ENCODE measurements around the gene SPEN. TPM values are rescaled to one million over a fixed set of nuclear protein-coding genes. Genes with fewer than 3 reads are reported as not detected.

The SPEN gene
- total and polyA plus RNA-seq, 9 of the 15 experiments (the other 6 are each of a cell fraction or from before 2014, with no cell fraction given): 5.7 to 87.5 (median 27.2) TPM

GRCh38 chr1:15833842-15834405, 13.6 kb upstream of the SPEN start (continued):
- TF ChIP-seq FOXJ3 (CRISPR knock-in tag; IDR thresholded peaks at IDR 0.05): no peak
- no peak for TF ChIP-seq NR2F6 (CRISPR knock-in tag; IDR thresholded peaks at IDR 0.05)

- CTCF ChIA-PET (ENCODE audit: low intra/inter-chr PET ratio): interaction anchor here (0.6 kb wide), 2 partner anchors 9 to 119 kb away, joined by 3 to 4 read pairs; no protein-coding TSS in a partner anchor
- Histone ChIP-seq H3K4me3 (peak overlapping the region; percentile 65), H3K27ac (ENCODE audit: extremely low read depth, low read depth, low read length) (peak overlapping the region; percentile 98), H3K4me1 (replicated peaks in 1 of 2; ENCODE audit: control insufficient read depth in 2 of 2, insufficient read depth in 2 of 2, low read length in 2 of 2) (peaks cover 12 to 51% of the 10 kb centered on the region in 2 experiments), H3K79me2 (ENCODE audit: control insufficient read depth, insufficient read depth, low read length) (peaks cover 55% of the 10 kb centered on the region), H2AFZ (ENCODE audit: low read depth, low read length) (peak overlapping the region; percentile 84), H3K9me1 (ENCODE audit: control insufficient read depth, insufficient read depth, low read length) (no peaks in the 10 kb centered on the region), H4K20me1 (replicated peaks; ENCODE audit: control insufficient read depth, insufficient read depth, low read length) (no peaks in the 10 kb centered on the region), H3K9me3 (replicated peaks; ENCODE audit: control insufficient read depth, insufficient read depth, low read depth, low read length) (no peaks in the 10 kb centered on the region), H3K4me2 (ENCODE audit: insufficient read depth, low read length) (peak overlapping the region; percentile 97), H3K9ac (ENCODE audit: insufficient read depth in 1 of 2, low read depth in 2 of 2, low read length in 2 of 2) (peak overlapping the region; percentile 92 to 97), H3K27me3 (ENCODE audit: control insufficient read depth in 2 of 2, insufficient read depth in 2 of 2, low read length in 2 of 2) (no peaks in the 10 kb centered on the region), H3K36me3 (ENCODE audit: control insufficient read depth, insufficient read depth, low read length) (no peaks in the 10 kb centered on the region)
- in situ Hi-C loops (cut with MboI) (no loop called here), intact Hi-C loops (cut with micrococcal nuclease) (loop anchor here (1.0 to 10.0 kb wide), 4 partner anchors 15 to 310 kb away; partner anchors contain the start of genes CASP9 and DNAJC16)
- peak; percentile 79 for ATAC-seq
- POLR2A ChIA-PET: interaction anchor here (0.6 to 4.2 kb wide), 12 partner anchors 8 to 141 kb away, joined by 3 to 133 read pairs (median 6); partner anchors contain the start of genes SPEN and ZBTB17
- peak; percentile 81 to 95 (median 87) for DNase-seq (ENCODE audit: extremely low read depth in 1 of 4, low spot score in 3 of 4)
- BruUV-seq (replicated peaks): TSS peak; percentile 59
- FAIRE-seq: peak; percentile 90
- under 1% methylated on average over 53 of the region's 77 CpGs for WGBS (ENCODE audit: insufficient coverage, low coverage, missing lambda C conversion rate)
- TF ChIP-seq FOXK2 (conservative IDR thresholded peaks at IDR 0.05 in 1 of 2, IDR thresholded peaks at IDR 0.05 in 1 of 2; ENCODE audit: low read depth in 2 of 2): peak; percentile 32 to 48; a peak in 1 of 4 replicates
- TF ChIP-seq EWSR1 (IDR thresholded peaks at IDR 0.05; ENCODE audit: borderline replicate concordance, low read depth, partially characterized antibody): no peak
- peak; percentile 72 for TF ChIP-seq HDAC2 (IDR thresholded peaks at IDR 0.05)
- TF ChIP-seq GTF2F1 (IDR thresholded peaks at IDR 0.05; ENCODE audit: low read depth, low read length): peak; percentile 80
- peak; percentile 86; the same call in 1 of the 2 replicates for TF ChIP-seq KLF13 (tag; IDR thresholded peaks at IDR 0.05; ENCODE audit: borderline replicate concordance, low read depth)
- peak; percentile 96 for TF ChIP-seq CTBP1 (IDR thresholded peaks at IDR 0.05; ENCODE audit: borderline replicate concordance)
- TF ChIP-seq TRIM28 (IDR thresholded peaks at IDR 0.05): peak; percentile 72
- peak; percentile 53; the same call in 1 of the 2 replicates for TF ChIP-seq NR2C2 (CRISPR knock-in tag; IDR thresholded peaks at IDR 0.05)
- no peak; the same call in none of the 2 replicates for TF ChIP-seq NR2C2 (tag; IDR thresholded peaks at IDR 0.05)
- TF ChIP-seq HCFC1 (IDR thresholded peaks at IDR 0.05; ENCODE audit: low read depth, low read length): peak; percentile 74
- peak; percentile 69 for TF ChIP-seq ZEB2 (IDR thresholded peaks at IDR 0.05)
- peak; percentile 58; the same call in 1 of the 2 replicates for TF ChIP-seq POLR2AphosphoS5 (IDR thresholded peaks at IDR 0.05; ENCODE audit: control insufficient read depth, insufficient read depth, low read depth, low read length)
- TF ChIP-seq NONO (IDR thresholded peaks at IDR 0.05; ENCODE audit: low read depth in 2 of 2, low read length in 1 of 2): peak; percentile 59 to 83; a peak in 3 of 4 replicates
- no peak for TF ChIP-seq KDM2B (CRISPR knock-in tag; IDR thresholded peaks at IDR 0.05)
- TF ChIP-seq POLR2A (conservative IDR thresholded peaks at IDR 0.05): peak; percentile 89
- TF ChIP-seq YY1 (IDR thresholded peaks at IDR 0.05; ENCODE audit: borderline replicate concordance in 1 of 3, control insufficient read depth in 1 of 3, extremely low read depth in 1 of 3, insufficient read depth in 3 of 3, insufficient read length in 1 of 3, insufficient replicate concordance in 2 of 3, low read depth in 1 of 3, low read length in 2 of 3): peak; percentile 99 to 100 (median 100)
- TF ChIP-seq, protein P1, sequence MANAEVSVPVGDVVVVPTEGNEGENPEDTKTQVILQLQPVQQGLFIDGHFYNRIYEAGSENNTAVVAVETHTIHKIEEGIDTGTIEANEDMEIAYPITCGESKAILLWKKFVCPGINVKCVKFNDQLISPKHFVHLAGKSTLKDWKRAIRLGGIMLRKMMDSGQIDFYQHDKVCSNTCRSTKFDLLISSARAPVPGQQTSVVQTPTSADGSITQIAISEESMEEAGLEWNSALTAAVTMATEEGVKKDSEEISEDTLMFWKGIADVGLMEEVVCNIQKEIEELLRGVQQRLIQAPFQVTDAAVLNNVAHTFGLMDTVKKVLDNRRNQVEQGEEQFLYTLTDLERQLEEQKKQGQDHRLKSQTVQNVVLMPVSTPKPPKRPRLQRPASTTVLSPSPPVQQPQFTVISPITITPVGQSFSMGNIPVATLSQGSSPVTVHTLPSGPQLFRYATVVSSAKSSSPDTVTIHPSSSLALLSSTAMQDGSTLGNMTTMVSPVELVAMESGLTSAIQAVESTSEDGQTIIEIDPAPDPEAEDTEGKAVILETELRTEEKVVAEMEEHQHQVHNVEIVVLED (CRISPR knock-in tag; IDR thresholded peaks at IDR 0.05): peak; percentile 63
Observed at GRCh38 chr1:15834406-15835204, 12.9 kb upstream of the SPEN start.

Measured in K562 (cell line).